HEK293 (cell line): ENCODE measurements around the gene NRF1.

ENCODE experiments used
- CTCF ChIA-PET: fragments of 350-600 bp; formaldehyde crosslinking; extraction: SDS; loops from one replicate; lab custom pipeline; 2021; ENCODE audit warnings: antibody characterized with exemption; lab: Yijun Ruan, JAX
- POLR2A ChIA-PET: fragments of 300-600 bp; formaldehyde crosslinking; extraction: SDS; loops from one replicate; lab custom pipeline; 2020; ENCODE audit warnings: antibody characterized with exemption, inconsistent platforms; lab: Yijun Ruan, JAX
- H3K27ac ChIP-seq: fragments of 200-500 bp; sonication (Bioruptor generic); 2 replicates; pipeline ENCODE4 v1.5.1; 2014; ENCODE audit warnings: low read depth, low read length, control low read depth, inconsistent platforms; ENCODE audit errors: extremely low read depth
- H3K36me3 ChIP-seq, 2 experiments: fragments of 200-500 bp in 1 of 2; sonication (Bioruptor generic) in 1 of 2; 1 replicate in 1 of 2; 2 replicates in 1 of 2; pipeline ENCODE4 v1.5.1; 2014 to 2017; ENCODE audit warnings: inconsistent platforms in 2 of 2, low read length in 2 of 2; ENCODE audit not compliant: control insufficient read depth in 2 of 2, insufficient read depth in 1 of 2
- H3K4me1 ChIP-seq: fragments of 200-500 bp; sonication (Bioruptor generic); 2 replicates; pipeline ENCODE4 v1.5.1; 2014; ENCODE audit warnings: mild to moderate bottlenecking, low read length, inconsistent platforms; ENCODE audit not compliant: control insufficient read depth, insufficient read depth
- H3K4me3 ChIP-seq: 2 replicates; pipeline ENCODE4 v1.5.1; 2011; ENCODE audit warnings: low read depth, mild to moderate bottlenecking, control low read depth, low read length, moderate library complexity
- H3K9me3 ChIP-seq: fragments of 200-500 bp; sonication (Bioruptor generic); 2 replicates; pipeline ENCODE4 v1.5.1; 2014; ENCODE audit warnings: low read depth, low read length, inconsistent platforms; ENCODE audit not compliant: control insufficient read depth, insufficient read depth
- CTCF ChIP-seq: fragments of 450-650 bp; formaldehyde crosslinking; IDR thresholded peaks from 2 replicates; pipeline ENCODE4 v1.5.1; 2016; ENCODE audit warnings: missing biosample characterization, missing genetic modification characterization
- ELK4 ChIP-seq: IDR thresholded peaks from 2 replicates; pipeline ENCODE4 v1.6.1; 2011; ENCODE audit warnings: mild to moderate bottlenecking, low read depth, low read length, borderline replicate concordance
- HOXA7 ChIP-seq: sonication (generic); formaldehyde crosslinking; IDR thresholded peaks from 2 replicates; pipeline ENCODE4 v1.8.1; 2022; ENCODE audit warnings: missing genetic modification reagents, borderline replicate concordance
- SETDB1 ChIP-seq: IDR thresholded peaks from one replicate; pipeline ENCODE4 v1.6.1; 2017; ENCODE audit warnings: mild to moderate bottlenecking, low read length, moderate library complexity, mixed read lengths; ENCODE audit not compliant: insufficient read length
- ZBTB48 ChIP-seq: fragments of 450-650 bp; formaldehyde crosslinking; IDR thresholded peaks from 2 replicates; pipeline ENCODE4 v1.5.1; 2016; ENCODE audit warnings: missing biosample characterization, missing genetic modification characterization
- ZBTB6 ChIP-seq: fragments of 450-650 bp; formaldehyde crosslinking; IDR thresholded peaks from 2 replicates; pipeline ENCODE4 v1.5.1; 2017; ENCODE audit warnings: missing biosample characterization, missing genetic modification characterization
- ZIC2 ChIP-seq: fragments of 450-650 bp; formaldehyde crosslinking; IDR thresholded peaks from 2 replicates; pipeline ENCODE4 v1.5.1; 2016; ENCODE audit warnings: missing biosample characterization, missing genetic modification characterization
- ZNF211 ChIP-seq: fragments of 450-650 bp; formaldehyde crosslinking; IDR thresholded peaks from 2 replicates; pipeline ENCODE4 v1.5.1; 2016; ENCODE audit warnings: low read depth, missing biosample characterization, missing genetic modification characterization
- ZNF214 ChIP-seq: fragments of 450-650 bp; formaldehyde crosslinking; IDR thresholded peaks from 2 replicates; pipeline ENCODE4 v1.5.1; 2017; ENCODE audit warnings: missing biosample characterization, mild to moderate bottlenecking, missing genetic modification characterization, borderline replicate concordance
- ZNF24 ChIP-seq: fragments of 450-650 bp; formaldehyde crosslinking; IDR thresholded peaks from 2 replicates; pipeline ENCODE4 v1.5.1; 2016; ENCODE audit warnings: missing biosample characterization, missing genetic modification characterization
- ZNF311 ChIP-seq: fragments of 450-650 bp; formaldehyde crosslinking; IDR thresholded peaks from 2 replicates; pipeline ENCODE4 v1.5.1; 2017; ENCODE audit warnings: missing biosample characterization, missing genetic modification characterization, borderline replicate concordance
- ZNF433 ChIP-seq: fragments of 450-650 bp; formaldehyde crosslinking; IDR thresholded peaks from 2 replicates; pipeline ENCODE4 v1.5.1; 2016; ENCODE audit warnings: missing biosample characterization, missing genetic modification characterization, low read depth
- ZNF488 ChIP-seq: fragments of 450-650 bp; formaldehyde crosslinking; IDR thresholded peaks from 2 replicates; pipeline ENCODE4 v1.5.1; 2016; ENCODE audit warnings: missing biosample characterization, missing genetic modification characterization
- ZNF521 ChIP-seq: fragments of 450-650 bp; formaldehyde crosslinking; IDR thresholded peaks from 2 replicates; pipeline ENCODE4 v1.5.1; 2017; ENCODE audit warnings: missing biosample characterization, mild to moderate bottlenecking, missing genetic modification characterization
- ZNF558 ChIP-seq: fragments of 450-650 bp; formaldehyde crosslinking; IDR thresholded peaks from 2 replicates; pipeline ENCODE4 v1.5.1; 2016; ENCODE audit warnings: missing biosample characterization, missing genetic modification characterization
- ZNF645 ChIP-seq: fragments of 450-650 bp; formaldehyde crosslinking; IDR thresholded peaks from 2 replicates; pipeline ENCODE4; 2016; ENCODE audit warnings: missing biosample characterization, missing genetic modification characterization
- ZNF692 ChIP-seq: fragments of 450-650 bp; formaldehyde crosslinking; IDR thresholded peaks from 2 replicates; pipeline ENCODE4 v1.5.1; 2016; ENCODE audit warnings: missing biosample characterization, missing genetic modification characterization
- ZNF837 ChIP-seq: fragments of 450-650 bp; formaldehyde crosslinking; IDR thresholded peaks from 2 replicates; pipeline ENCODE4 v1.5.1; 2016; ENCODE audit warnings: missing biosample characterization, missing genetic modification characterization

The NRF1 gene

GRCh38 chr7:129604713-129605437 lies 6.6 kb upstream of the NRF1 start:
- Histone ChIP-seq H3K4me1 (no peaks in the 10 kb centered on the region), H3K36me3 (peaks cover 0 to 20% of the 10 kb centered on the region in 2 experiments; a peak in 1 of 3 replicates), H3K4me3 (no peak overlapping the region), H3K27ac (no peak overlapping the region), H3K9me3 (no peaks in the 10 kb centered on the region)
- POLR2A ChIA-PET: interaction anchor here (0.6 to 2.4 kb wide), 4 partner anchors 11 to 1743 kb away, joined by 3 to 7 read pairs (median 3); no protein-coding TSS in a partner anchor
- CTCF ChIA-PET: interaction anchor here (0.5 to 1.8 kb wide), 6 partner anchors 8 to 237 kb away, joined by 3 to 6 read pairs (median 3); no protein-coding TSS in a partner anchor
- TF ChIP-seq ZBTB48 (tag by site-specific recombination) (no peak), SETDB1 (no peak), ZNF24 (tag by site-specific recombination) (no peak), ZNF558 (no peak), ZNF311 (tag by site-specific recombination) (no peak), CTCF (tag by site-specific recombination) (no peak), HOXA7 (no peak), ZNF645 (no peak)

GRCh38 chr7:129605960-129606614 lies 5.4 kb upstream of the NRF1 start:
- POLR2A ChIA-PET: interaction anchor here (0.5 to 2.4 kb wide), 3 partner anchors 16 to 440 kb away, joined by 3 to 7 read pairs (median 3); no protein-coding TSS in a partner anchor
- Histone ChIP-seq H3K27ac (no peak overlapping the region), H3K9me3 (no peaks in the 10 kb centered on the region), H3K36me3 (peaks cover 0 to 21% of the 10 kb centered on the region in 2 experiments; a peak in 1 of 3 replicates), H3K4me1 (no peaks in the 10 kb centered on the region), H3K4me3 (no peak overlapping the region)
- TF ChIP-seq ZBTB6 (tag by site-specific recombination) (peak; percentile 96), ELK4 (no peak)
- CTCF ChIA-PET: interaction anchor here (0.5 to 2.0 kb wide), 8 partner anchors 9 to 666 kb away, joined by 3 to 7 read pairs (median 4); no protein-coding TSS in a partner anchor

- H3K9me3 ChIP-seq: no peaks in the 10 kb centered on the region
- no peak overlapping the region for H3K4me3 ChIP-seq
- H3K4me1 ChIP-seq: no peaks in the 10 kb centered on the region
- ChIA-PET CTCF (interaction anchor here (0.6 to 2.0 kb wide), 4 partner anchors 8 to 374 kb away, joined by 3 to 8 read pairs (median 6); no protein-coding TSS in a partner anchor), POLR2A (interaction anchor here (2.4 kb wide), 1 partner anchor 218 kb away, joined by 7 read pairs; no protein-coding TSS in a partner anchor)
- no peak overlapping the region for H3K27ac ChIP-seq
- H3K36me3 ChIP-seq: peaks cover 0 to 21% of the 10 kb centered on the region in 2 experiments; a peak in 1 of 3 replicates
- TF ChIP-seq ZNF214 (tag by site-specific recombination): no peak
- no peak for TF ChIP-seq ZNF692 (tag by site-specific recombination)
- TF ChIP-seq ZNF433 (tag by site-specific recombination): no peak
- no peak for TF ChIP-seq ZNF521 (tag by site-specific recombination)
- TF ChIP-seq ZNF488 (tag by site-specific recombination): no peak
- no peak for TF ChIP-seq ZNF211 (tag by site-specific recombination)
- TF ChIP-seq ZIC2 (tag by site-specific recombination): no peak
- TF ChIP-seq ZNF837: no peak
Observed at GRCh38 chr7:129606803-129607202, 4.7 kb upstream of the NRF1 start.
